GM18951 (cell line): ENCODE measurements around the gene UNCX.

ENCODE experiments used
- POLR2A ChIP-seq: IDR thresholded peaks from 4 replicates; pipeline ENCODE4 v1.6.1; 2011; ENCODE audit warnings: mild to moderate bottlenecking; ENCODE audit not compliant: insufficient read length, insufficient read depth; ENCODE audit errors: extremely low read depth
- in situ Hi-C: fragments of 300-500 bp; cut with MboI; formaldehyde crosslinking; loops from one replicate; pipeline ENCODE4 v1.12.0; 2022; ENCODE audit warnings: low sequenced_read_pairs, mixed read lengths, inconsistent platforms; ENCODE audit not compliant: unreplicated experiment

UNCX gene

GRCh38 chr7:1246160-1246870, 13.6 kb downstream of the UNCX start:
- TF ChIP-seq POLR2A = no peak
- in situ Hi-C loops = loop anchor here (25.0 kb wide), 1 partner anchor 166 kb away; no protein-coding TSS in a partner anchor

- in situ Hi-C loops = loop anchor here (25.0 kb wide), 1 partner anchor 165 kb away; no protein-coding TSS in a partner anchor
- no peak for TF ChIP-seq POLR2A
Observed at GRCh38 chr7:1246871-1247526, 14.3 kb downstream of the UNCX start.

- TF ChIP-seq POLR2A = no peak
- in situ Hi-C loops = loop anchor here (25.0 kb wide), 1 partner anchor 165 kb away; no protein-coding TSS in a partner anchor
Observed at GRCh38 chr7:1247527-1248041, 14.9 kb downstream of the UNCX start.

GRCh38 chr7:1248143-1248915, 15.7 kb downstream of the UNCX start:
- in situ Hi-C loops = loop anchor here (25.0 kb wide), 1 partner anchor 164 kb away; no protein-coding TSS in a partner anchor
- TF ChIP-seq POLR2A = no peak

- in situ Hi-C loops = loop anchor here (25.0 kb wide), 1 partner anchor 163 kb away; no protein-coding TSS in a partner anchor
- no peak for TF ChIP-seq POLR2A
Observed at GRCh38 chr7:1248916-1249581, 16.4 kb downstream of the UNCX start.

GRCh38 chr7:1249731-1250130, 17.1 kb downstream of the UNCX start:
- in situ Hi-C loops = loop anchor here (25.0 kb wide), 1 partner anchor 163 kb away; no protein-coding TSS in a partner anchor
- no peak for TF ChIP-seq POLR2A

GRCh38 chr7:1250901-1251300, 18.2 kb downstream of the UNCX start:
- no peak for TF ChIP-seq POLR2A
- in situ Hi-C loops = no loop called here

- no peak for TF ChIP-seq POLR2A
- in situ Hi-C loops = no loop called here
Observed at GRCh38 chr7:1251796-1252539, 19.3 kb downstream of the UNCX start.

- in situ Hi-C loops = no loop called here
Observed at GRCh38 chr7:1252540-1253090, 19.9 kb downstream of the UNCX start.

GRCh38 chr7:1253681-1254181, 21.1 kb downstream of the UNCX start:
- in situ Hi-C loops = no loop called here
- TF ChIP-seq POLR2A = no peak

More at GRCh38 chr7:1252540-1253090, 19.9 kb downstream of the UNCX start:
- no peak for TF ChIP-seq POLR2A

- in situ Hi-C loops = no loop called here
- TF ChIP-seq POLR2A = no peak
Observed at GRCh38 chr7:1254281-1255079, 21.8 kb downstream of the UNCX start.
